Stimulated activated CD8-positive, alpha-beta memory T cell treated with anti-CD3 and anti-CD28 coated beads, Interleukin-15, amount 100 ng/mL, for 1 hour (primary cell): ENCODE measurements around the gene PVALB.

Experiments used
- DNase-seq: peaks from one replicate; pipeline ENCODE4 v3.0.0-alpha.2; 2020; ENCODE audit warnings: low read depth

The PVALB gene, protein sequence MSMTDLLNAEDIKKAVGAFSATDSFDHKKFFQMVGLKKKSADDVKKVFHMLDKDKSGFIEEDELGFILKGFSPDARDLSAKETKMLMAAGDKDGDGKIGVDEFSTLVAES

DNA sequence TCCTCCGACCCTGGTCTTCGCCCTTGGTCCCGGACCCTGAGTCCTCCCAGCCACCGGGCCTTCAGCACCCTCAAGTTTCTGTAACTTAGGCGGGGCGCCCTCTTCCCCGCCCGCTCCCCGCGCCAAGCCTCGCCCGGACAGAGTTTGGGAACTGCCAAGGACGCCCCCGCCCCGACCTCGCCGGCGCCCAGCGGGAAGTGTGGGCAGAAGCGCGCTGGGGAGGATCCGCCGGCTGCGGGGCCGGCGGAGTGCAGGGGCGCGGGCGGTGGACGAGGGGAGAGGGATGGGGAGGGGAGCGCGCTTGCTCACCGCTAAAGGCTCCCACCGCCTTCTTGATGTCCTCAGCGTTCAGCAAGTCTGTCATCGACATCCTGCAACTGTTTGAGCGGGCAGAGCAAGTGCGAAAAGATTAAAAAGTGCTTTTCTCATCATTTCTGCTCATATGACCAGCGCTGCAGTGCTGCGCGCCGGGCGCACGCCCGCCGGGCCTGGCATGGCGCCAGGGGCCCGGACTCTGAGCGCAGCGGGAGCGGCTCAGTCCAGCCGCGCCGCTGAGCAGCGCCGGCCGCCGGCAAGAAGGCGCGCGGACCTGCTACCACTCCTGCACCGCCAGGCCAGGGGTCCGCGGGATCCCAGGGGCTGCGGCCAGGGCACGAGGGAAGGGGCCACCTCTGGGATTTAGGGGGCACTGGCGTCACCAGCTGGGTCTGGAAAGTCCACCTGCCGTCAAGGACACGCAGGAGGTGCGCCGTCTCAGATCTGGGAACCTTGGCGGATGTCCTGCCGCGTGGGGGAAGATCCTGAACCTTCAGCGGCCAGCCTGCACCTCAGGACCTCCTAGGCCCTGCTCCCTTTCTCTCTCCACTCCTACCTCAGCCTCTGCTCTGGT, at the start of gene PVALB:
Gene PVALB (minus strand): TSS at position 400 of the 889 bp plus-strand sequence. CDS start 30 bp downstream, at position 370.
- DNase-seq = no peak

DNA sequence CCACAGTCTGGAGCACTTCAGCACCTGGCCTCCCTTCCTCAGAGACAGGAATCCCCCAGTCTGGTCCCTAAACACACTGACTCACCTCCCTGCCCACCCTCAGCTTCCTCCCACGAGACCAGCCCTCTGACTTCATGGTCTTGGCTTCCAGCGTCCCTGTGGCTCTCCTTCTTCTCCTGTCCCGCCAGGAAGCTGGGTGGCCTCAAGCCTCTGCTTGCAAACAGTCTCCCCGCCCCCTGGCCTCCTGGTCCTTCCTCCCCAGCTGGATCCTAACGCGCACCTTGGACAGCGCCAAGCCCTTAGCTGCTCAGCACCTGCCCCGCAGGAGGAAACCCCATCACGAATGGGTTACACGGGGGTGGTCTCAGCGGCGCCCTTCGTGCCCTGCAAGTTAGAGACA, 48.5 kb upstream of the PVALB start:
- no peak for DNase-seq

DNA sequence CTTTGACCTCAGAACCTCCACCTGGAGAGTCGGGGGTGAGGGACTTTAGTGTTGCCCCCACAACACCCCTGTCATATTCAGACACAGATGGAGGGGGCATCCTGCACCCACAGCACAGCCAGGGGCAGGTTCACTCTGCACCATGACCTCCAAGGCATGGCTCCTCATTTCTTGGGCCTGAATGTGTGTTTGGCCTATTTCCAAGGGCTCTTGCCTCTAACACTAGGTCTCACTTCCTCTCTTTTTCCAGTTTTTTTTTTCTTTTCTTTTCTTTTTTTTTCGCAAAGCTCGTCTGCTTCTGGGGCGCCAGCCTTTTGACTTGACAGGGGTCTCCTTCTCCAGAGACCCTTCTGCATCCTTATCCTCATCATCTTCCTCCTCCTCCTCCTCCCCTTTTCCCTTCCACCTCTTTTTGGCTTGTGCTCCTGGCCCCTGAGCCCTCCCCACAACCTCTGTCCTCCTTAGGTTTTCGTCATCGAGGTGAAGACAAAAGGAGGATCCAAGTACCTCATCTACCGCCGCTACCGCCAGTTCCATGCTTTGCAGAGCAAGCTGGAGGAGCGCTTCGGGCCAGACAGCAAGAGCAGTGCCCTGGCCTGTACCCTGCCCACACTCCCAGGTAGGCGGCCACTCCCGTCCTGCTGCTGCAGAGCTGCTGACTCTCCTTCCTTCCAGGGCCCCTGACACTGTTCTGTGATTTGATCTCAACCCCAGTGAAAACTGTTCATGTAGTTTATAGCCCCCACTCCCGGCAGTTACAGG, 47.8 kb upstream of the PVALB start:
- no peak for DNase-seq

DNA sequence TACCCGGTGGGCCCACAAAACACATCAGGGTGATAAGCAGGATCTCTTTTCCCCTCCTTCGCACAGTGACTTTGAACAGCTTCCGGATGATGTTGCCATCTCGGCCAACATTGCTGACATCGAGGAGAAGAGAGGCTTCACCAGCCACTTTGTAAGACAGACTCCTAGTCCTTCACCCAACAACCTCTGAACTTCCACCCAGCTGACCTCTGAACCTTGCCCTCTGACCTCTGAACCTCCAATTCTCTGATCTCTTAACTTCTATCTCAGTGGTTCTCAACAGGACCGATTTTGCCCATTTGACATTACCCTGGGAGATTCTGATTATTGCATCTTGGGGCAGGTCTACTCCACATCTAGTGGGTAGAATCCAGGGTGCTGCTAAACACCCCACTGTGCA, 47.1 kb upstream of the PVALB start:
- DNase-seq = no peak

DNA sequence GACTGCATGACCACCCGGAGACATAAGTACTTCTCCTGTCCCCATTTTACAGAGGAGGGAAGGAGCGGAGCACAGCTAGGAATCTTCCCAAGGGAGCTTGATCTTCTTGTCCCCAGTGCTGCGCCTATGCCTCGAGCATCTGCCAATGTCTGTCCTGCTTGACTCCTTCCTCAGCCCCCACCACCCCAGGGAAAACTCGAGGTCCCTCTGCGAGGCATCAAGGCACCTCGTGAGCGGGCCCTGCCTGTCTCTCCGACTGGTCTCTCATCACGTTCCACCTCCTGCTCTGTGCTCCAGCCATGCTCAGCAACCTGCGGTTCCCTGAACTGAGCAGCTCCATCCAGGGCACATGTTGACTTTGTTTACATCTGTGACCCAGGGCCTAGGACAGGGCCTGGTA, 46.4 kb upstream of the PVALB start:
- no peak for DNase-seq

DNA sequence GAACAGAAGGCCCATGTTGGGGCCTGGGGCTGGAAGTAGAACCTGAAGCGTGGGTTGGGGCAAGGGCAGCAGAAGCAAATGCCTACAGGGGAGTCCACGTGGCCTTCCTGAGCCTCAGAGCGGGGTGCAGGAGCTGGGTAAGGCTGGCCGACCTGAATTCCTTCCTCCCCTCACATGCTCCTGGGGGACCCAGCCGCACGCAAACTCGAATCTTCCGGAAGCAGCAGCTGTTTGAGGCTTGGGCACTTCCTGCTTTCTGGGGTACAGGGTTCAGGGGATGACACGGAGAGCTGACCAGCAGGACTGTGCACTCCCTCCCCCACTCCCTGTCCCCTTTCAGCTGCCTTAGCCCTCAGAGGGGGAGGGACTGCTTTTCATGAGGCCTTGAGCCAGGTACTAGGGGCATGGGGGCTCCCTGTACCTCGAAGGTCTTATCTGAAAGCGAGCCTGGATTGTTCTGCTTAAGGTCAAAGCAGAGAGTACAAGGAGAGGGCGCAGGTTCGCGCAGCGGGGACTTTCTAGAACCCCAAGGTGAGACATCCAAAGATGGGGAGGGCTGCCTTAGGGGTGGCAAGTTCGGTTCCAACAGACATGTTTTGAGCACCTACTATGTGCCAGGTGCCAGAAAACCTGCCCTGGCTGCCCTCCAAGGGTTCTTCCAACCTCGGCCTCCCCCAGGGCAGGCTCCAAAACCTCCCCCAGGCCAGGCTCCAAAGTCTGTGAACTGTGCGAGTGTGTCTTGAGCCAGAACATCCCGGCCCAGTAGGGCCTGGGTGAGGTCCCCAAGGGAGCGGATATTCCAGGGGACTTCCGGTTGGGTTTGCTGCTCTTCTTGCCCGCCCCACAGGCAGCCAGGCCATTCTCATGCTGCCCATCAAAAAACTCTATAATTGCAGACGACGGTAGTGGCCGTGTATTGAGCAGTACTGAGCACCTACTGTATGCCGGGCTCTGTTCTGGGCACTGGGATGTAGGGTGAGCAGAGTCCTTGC, 45.7 kb upstream of the PVALB start:
- DNase-seq = no peak

DNA sequence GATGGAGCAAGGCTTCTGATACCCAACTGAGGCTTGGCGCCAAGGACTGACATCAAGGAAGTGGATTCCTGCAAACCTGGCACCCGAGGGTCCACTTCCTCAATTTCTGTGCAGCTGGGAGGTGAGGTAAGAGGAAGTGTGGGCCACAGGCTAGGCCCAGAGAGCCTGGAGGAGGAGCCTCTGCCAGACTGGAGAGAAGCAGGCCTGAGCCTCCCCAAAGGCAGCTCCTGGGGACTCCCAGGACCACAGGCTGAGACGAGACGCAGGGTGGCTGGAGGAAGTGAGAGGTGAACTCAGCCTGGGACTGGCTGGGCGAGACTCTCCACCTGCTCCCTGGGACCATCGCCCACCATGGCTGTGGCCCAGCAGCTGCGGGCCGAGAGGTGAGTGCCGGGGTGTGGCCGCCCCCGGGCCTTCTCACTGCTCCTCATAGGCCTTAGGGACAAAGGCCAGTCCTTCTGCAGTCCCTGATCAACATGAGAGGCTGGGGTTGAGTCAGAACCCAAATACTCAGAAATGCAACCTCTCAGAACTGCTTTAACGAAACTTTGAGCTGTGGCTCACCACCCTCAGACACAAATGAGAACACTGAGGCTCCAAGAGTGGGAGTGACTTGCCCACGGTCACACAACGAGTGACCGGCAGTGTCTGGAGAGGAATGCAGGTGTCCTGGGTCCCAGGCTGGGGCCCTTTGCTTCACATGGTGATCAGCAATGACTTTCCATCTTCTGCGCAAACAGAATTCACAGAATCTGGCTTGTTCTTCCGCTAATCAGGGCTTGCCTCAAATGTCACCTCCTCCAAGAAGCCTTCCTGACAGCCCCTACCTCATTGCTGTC, 44.2 kb upstream of the PVALB start, which contains the start of gene NCF4:
Gene NCF4 (plus strand): TSS at position 186 of the 839 bp plus-strand sequence. CDS start 166 bp downstream, at position 352.
- DNase-seq = no peak

DNA sequence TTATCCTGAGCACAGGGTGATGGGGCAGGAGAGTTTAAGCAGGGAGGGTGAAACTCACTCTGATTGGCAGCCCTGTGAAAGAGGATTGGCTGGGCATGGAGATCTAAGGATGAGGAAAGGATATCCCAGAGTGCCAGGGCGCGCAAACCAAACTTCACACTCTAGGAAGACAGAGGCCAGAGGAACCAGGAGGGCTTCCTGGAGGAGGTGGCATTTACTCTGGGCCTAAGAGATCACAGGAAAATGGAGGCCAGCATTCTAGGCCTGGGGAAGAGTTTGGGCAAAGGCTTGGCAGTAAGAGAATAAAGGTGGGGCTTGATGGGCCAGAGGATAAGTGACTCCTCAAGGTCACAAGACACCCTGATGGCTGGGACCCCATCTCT, 43.6 kb upstream of the PVALB start:
- DNase-seq = no peak

DNA sequence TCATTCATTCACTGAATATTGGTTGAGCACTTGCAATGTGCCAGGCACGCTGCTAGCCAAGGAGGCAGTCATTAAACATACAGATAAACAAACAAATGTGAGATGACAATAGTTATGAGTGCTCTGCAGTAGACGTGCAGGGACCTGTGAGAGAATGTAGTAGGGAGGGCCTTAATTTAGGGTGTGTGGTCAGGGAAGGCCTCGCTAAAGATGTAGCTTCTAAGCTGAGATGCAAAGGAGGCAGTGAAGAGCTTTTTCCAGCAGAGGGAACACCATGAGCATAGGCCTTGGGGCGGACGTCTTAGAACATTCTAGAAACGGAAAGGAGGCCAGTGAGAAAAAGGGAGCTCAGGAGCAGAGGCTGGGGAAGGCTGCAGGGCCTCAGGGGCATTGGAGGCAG, 43.2 kb upstream of the PVALB start:
- no peak for DNase-seq

DNA sequence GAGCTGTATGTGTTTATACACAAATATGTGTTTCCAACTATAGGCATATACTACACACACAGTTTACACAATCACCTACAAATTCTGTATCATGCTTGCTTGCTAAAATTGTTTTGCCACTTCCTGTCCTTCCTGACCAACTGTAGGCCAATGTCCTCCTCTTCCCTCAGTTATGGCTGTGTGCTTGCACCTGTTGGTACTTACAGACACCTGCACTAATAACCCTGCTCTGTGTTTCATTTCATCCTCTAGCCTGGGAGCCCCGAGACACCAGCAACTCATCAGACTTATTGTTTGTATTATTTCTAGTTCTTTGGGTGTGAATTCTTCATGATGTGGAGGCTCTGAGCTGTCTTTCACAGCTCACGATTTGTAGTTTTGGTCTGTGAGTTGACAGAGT, 42.1 kb upstream of the PVALB start:
- DNase-seq = no peak

DNA sequence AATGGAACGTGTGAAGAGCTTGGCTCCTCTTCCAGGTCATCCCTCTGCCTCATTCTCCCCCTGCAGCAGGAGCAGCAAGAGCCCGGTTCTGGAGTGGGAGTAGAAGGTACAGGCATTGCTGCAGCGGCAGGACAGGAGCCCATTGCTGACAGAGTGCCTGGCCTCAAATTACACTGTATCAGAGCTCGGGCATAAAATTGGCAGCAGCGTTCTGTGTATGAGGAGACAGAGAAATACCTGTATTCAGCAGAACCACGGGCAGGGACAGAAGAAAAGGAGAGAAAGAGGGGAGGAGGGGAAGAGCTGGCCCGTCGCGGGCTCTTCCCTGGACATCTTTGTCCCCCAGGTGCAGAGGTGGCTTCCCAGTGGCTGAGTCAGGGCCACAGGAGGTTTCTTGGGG, 41.3 kb upstream of the PVALB start:
- DNase-seq = no peak

DNA sequence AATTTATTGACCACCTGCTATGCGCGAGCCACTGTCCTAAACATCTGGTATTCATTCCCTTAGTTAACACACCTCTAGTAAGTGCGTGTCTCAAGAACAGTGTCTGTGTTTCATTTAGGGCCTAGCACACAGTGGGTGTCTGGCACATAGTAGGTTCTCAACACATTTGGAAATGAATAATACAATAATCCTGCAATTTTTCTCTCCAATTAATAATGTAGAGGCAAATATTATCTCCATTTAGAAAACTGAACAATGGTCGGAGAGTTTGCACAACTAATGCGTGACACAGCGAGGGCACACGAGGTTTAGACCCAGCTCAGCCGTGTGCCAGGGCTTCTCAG, 39.9 kb upstream of the PVALB start:
- DNase-seq = no peak

DNA sequence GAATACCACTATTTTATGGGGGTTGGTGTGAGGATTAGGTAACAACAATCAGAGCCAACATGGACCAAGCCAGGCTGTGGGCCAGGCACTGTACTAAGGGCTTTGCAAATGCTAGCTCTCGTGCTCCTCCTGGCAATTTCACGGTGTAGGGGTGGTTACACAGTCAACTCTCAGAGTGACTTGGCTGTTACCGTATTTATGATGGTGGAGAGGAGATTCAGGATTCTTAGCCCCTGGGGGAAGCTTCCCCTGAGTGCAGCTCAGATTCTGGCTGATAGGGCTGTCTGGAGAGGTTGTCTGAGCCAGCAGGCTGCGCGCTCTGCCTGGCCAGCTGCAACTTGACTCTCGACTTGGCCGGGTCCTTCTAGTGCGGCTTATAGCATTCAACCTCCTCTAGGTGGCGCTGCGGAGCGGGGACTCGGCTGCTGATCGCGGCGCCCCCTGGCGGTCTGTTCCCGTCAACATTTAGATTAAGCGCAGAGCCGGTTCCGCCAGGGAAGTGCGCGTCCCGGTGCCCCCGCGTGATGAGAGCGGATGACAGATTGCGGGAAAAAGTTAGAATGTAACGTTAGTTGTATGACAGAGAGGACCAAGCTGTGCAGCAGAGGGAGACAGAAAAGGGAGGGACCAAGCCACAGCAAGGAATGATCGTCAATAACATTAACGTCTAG, 39.4 kb upstream of the PVALB start:
- peak; percentile 95 for DNase-seq

DNA sequence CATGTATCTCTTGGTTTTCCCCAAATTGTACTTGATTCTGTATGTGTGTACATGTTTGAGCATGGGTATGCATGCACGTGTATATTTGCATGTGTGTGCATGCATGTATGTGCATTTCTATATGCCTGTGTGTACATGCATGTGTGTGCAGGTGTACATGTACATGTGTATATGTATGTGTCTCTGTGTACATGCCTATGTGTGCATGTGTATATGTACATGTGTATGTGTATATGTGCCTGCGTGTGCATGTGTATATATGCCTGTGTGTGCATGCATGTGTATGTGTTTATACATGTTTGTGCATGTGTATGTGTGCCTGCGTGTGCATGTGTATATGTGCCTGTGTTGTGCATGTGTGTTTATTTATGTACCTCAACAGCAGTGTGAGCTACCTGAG, 38.6 kb upstream of the PVALB start:
- no peak for DNase-seq

DNA sequence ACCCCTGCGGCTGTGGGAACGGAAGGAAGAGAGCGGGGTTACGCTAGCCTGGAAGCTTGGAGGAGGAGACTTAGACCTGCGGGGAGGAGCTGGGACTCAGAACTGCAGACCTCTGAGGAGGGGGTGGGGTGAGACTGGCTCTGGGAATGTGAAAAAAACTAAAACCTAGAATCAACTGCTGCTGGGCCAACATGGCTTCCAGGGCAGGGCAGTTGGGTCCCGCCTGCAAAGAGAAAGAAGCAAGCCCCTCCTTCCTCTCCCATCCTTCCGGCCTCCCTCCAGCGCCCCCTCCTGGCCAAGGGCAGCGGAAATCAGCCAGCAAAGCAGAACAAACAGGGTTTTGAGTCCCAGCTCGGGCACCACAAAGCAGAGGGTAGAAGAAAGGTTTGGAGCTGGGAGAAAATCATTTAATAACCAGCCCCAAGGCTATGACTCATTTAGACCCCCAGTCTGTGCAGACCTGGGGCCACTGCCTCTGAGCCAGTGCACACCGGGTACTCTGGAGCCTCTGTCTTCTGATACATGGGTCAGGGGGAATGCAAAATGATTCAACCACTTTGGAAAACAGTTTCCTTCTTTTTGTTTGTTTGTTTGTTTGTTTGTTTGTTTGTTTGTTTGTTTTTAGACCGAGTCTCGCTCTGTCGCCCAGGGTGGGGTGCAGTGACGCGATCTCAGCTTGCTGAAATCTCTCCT, 36.7 kb upstream of the PVALB start:
- peak; percentile 74 for DNase-seq

DNA sequence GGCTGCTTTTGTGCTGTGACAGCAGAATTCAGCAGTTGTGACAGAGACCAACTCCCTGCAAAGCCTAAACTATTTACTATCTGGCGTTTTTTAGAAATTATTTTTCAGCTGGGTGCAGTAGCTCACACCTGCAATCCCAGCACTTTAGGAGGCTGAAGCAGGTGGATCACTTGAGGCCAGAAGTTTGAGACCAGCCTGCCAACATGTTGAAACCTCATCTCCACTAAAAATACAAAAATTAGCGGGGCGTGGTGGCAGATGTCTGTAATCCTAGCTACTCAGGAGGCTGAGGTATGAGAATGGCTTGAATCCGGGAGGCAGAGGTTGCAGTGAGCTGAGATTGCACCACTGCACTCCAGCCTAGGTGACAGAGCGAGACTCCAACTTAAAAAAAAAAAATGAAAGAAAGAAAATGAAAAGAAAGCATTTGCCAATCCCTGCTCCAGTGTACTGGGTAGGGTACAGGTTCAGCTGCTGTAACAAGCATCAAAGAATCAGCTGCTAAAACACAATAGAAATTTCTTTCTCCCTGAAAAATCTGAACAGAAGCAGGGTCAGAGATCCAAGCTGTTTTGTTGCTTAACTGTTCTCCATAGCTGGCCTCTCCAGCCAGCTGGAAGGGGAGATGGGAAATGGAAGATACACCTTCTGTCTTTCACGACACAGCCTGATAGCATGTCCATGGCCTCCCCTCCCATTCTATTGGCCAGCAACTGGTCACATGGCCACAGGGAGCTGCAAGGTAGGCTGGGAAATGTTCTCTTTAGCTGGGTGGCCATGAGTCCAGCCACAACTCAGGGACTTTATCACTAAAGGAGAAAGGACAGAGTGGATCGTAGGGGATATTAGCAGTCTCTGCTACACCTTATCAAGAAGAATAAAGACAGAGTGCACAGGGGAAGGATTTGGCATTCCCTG, 35.5 kb upstream of the PVALB start:
- no peak for DNase-seq

DNA sequence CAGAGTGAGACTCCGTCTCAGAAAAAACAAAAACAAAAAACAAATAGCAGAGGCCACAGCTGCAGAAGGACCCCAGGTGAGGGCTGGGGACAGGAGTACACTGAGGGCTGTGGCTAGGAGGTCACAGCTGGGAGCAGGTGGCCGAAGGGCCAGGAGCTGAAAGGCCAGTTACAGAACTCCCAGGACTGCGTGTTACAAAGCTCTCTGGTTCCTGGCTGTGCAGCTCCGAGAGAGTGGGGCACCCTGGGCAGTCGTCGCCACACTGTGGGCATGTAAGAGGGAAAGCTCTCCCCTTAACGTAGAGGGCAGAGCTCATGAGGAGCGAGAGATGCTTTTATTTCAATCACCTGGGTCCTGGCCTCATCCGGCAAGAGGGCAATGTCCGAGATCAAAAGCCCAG, 33.8 kb upstream of the PVALB start:
- no peak for DNase-seq

DNA sequence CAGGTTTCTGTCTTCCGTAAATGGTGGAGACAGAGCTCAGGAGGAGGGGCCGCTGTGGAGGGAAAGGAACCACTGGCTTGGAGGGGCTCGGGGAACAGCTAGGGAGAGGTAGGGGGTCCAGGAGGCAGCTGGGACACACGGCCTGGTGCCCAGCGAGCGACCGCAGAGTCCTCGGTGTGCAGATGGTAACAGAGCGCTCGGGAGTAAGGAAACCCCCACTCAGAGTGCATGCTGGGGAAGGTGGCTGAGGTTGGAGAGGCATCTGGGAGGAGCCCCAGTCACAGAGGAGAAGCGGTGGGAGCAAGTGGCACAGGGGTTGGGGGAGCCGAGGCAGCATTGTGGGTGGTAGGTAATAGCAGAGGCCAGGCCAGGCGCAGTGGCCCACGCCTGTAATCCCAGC, 33.2 kb upstream of the PVALB start:
- no peak for DNase-seq

DNA sequence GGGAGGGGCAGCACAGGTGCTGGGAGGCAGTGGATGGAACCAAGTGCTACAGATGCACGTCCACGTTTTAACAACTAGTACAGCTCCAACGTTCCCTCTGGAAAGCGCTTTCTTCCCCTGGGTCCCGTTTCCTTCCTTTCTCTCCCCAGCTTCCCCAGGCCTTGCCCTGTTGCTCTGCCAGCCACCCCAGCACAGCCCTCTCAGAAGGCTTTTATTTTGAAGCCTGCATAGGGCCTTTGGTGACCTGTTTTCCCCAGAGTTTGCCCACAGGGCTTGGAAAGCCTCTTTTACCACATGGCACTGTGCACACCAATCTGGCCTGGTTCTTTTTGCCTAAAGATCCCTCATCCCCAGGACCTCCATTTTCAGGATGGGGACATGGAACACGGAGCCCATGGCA, 30.1 kb upstream of the PVALB start:
- DNase-seq = no peak
